GM18520 (cell line): ENCODE measurements around the gene SLC16A12.
A peak's percentile ranks its signal among the peaks of the same experiment; 100 is the strongest.
"Not testable (repeated sequence)": the region's sequence is repeated elsewhere in the genome, so short reads cannot be mapped to it uniquely, and the experiment has no call there.

ENCODE experiments used
- ATAC-seq: cut with Tn5 transposase; IDR thresholded peaks from one replicate; pipeline ENCODE4 v1.9.1; 2021; ENCODE audit not compliant: unreplicated experiment

Gene SLC16A12

DNA sequence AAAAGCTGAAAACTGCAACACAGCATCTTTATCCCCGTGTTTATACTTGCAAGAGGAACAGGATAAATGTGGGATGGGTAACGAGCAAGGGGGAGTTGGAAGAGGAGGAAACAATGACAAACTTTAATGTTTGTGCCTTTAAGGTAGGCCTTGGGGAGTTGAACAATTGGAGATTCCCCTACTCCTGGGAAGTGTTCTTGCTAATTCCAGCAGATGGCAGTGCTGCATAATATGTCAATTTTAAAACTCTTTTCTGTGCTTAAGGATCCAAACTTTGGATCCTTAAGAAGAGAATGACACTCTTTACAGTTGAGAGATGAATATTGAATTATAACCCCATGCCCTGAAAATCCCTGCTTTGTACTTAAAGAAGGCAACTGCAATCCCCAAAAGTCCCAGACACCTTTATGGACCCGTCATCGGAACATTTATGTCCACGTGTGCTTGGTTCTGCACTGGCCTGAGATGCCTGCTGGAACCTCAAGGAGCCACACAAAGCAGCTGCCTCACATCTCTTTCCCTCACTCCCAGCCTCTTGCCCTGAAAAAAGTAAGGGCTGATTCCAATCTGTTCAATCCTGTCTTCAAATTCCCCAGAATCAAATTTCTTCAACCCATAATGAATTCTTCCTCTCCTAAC lies 109.0 kb downstream of the SLC16A12 start:
- no peak for ATAC-seq

DNA sequence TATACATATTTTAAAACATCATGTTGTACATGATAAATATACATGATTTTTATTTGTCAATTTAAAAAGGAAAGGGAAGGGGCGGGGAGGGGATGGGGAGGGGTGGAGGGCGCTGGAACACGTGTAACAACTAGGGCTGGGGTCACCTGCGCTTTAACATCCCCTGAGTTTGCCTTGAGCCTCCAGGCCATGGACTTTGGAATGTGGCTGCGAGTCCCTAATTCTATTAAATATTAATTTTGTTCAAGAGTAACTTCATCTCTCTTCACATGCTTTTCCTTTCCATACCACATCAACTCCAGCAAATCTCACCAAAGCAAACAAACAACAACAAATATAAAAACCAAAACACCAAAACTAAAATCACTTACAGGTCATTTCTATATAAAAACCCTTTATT lies 110.4 kb downstream of the SLC16A12 start:
- no peak for ATAC-seq

DNA sequence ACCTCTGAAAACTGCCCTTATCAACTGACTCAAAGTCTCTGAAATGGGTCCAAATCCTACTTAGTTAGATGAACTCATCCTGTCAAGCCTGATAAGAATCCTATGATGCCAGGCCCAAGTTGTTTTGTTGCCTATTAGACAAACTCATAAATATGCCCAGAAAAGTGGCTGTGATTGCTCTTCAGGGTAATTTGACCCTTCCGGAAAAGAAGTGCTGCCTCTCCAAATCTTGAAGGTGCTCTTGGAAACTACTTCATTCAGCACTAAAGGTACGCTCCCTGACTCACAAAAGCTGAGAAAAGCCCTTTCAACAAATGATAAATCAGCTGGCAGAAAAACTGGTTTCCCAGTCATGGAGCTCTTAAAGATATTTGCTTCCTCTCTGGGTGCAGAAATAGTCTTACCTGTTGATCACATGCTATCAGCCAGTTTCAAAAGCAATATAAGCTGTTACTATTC lies 114.3 kb downstream of the SLC16A12 start:
- no peak for ATAC-seq

DNA sequence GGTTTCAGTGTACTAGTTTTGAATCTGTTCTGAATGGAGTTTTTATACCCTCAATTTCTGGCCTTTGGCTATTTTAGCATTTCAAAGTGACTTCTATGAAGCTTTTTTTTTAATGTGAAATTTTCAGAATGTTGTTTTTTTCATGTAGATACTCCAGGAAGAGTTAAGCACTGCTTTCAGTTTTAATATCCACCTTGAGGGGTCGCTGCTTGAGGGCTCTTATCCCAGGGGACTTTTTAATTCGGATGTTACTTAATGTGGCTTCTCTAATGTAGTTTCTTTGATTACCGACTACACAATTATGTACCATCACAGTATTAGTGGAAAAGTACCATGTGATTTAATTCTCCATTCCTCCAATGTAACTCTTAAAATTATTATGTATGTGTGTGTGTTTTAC lies 115.8 kb downstream of the SLC16A12 start:
- no peak for ATAC-seq

DNA sequence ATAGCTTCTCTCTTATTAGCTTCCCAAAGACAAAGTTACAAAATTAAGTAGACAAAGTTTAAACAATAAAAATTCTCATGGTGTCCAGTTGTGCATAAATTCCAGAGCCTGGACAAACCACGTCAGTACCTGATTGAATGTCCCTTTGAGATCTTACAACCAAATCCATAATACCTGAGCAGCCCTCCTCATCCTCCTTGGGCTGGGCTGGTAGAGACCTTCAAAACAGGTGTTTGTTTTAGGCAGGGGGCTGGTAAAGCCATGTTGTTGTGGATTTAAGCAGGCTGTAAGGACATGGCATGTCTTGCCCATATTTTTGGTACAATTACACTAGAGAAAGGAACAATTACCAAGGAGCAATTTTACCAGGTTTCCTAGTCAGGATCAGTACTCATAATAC lies 118.9 kb downstream of the SLC16A12 start:
- no peak for ATAC-seq

DNA sequence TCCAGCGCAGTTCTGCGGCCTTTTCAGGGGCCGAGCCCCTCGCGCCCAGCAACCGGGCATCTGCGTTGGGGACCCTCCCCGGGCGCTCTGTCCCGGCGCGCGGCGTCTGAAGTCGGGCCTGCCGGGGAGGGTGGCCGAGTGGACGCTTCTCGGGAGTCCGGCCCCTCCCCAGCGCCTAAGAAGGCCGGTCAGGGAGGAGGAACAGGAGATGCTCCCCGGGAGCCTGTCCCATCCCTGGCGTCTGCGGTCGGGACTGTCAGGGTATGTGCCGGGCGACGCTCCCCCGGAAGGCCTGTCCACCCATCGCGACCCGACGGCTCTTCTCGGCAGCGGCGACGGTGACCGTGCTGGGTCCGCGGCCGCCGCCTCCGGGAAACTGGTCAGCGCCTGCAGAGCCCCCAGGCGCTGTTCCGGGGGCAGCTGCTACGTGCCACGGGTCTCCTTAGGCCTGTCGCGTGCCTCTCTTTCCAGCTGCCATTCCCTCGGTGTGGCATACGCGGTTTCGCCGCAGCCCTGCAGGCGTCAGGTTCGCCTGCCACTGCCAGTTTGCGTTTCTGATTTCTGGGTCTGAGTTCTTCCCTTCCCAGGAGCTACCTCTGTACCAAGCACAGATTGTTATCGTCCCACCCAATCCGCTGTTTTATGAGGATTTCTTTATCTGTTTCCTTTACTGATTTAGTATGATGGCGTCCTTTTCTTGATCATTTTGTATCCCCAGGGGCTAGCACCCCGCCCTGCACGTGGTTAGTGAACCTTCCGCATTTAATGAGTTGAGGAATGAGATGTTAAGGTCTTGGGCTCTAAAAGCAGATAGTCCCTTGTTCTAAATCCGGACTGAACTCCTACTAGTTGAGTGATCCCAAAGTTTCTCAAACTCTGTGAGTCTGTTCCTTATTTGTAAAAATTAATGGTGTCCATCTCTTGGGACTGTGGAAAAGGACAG lies 120.2 kb downstream of the SLC16A12 start:
- ATAC-seq, result peak; percentile 17

DNA sequence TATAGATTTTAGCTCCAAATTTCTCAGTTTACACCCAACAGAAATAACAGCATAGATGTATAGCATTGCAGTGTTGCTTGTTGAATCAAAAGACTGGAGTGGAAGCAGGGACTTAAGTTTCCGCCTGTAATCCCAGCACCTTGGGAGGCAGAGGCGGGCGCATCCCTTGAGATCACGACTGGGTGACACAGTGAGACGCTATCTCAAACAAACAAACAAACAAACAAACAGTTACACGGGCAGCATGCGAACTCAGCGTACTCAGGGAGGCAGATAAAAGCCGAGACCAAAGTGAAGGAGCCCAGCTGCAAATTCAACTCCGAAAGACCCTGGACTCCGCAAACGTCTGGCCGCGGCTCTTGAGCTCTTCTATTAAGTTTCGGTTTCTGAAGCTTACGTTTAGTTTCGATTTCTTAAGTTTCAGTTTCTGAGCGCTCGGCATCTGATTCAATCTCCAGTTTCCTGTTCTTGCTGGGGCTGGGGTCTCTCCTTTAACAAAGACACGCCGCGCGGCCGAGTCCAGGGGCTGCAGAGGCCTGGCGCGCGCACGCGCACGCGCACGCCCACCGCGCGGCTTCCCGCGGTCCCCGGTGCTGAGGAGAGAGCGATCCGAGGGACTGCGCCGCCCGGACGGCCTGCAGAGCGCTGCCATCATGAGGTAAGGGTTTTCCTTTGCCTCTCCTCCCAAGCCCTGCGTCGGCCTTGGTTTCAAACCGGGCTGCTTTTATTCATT lies 121.1 kb downstream of the SLC16A12 start, which contains the start of gene IFIT5:
Gene IFIT5 (plus strand): TSS at position 423 of the 733 bp plus-strand sequence. CDS start 231 bp downstream, at position 654.
- ATAC-seq, result peak; percentile 55

DNA sequence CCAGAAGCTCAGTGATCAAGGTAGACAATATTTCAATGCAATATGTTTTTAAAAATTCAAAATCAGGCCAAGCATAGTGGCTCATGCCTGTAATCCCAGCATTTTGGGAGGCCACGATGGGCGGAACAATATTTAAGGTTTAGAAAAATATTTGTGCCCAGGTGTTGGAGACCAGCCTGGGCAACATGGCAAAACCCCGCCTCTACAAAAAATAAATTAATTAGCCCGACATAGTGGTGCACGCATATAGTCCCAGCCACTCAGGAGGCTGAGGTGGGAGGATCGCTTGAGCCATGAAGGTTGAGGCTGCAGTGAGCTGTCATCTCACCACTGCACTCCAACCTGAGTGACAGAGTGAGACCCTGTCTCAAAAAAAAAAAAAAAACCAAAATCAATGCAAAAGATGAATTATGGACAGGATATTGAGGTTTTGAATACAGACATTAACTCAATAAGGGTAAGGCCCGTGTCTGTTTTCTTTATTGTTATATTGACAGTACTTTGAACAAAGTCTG lies 121.9 kb downstream of the SLC16A12 start:
- ATAC-seq, result no peak

DNA sequence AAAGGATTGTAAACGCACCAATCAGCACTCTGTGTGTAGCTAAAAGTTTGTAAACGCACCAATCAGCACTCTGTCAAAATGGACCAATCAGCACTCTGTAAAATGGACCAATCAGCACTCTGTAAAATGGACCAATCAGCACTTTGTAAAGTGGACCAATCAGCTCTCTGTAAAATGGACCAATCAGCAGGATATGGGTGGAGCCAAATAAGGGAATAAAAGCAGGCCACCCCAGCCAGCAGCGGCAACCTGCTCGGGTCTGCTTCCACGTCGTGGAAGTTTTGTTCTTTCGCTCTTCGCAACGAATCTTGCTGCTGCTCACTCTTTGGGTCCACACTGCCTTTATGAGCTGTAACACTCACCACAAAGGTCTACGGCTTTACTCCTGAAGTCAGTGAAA lies 123.1 kb downstream of the SLC16A12 start:
- not testable (repeated sequence) for ATAC-seq

DNA sequence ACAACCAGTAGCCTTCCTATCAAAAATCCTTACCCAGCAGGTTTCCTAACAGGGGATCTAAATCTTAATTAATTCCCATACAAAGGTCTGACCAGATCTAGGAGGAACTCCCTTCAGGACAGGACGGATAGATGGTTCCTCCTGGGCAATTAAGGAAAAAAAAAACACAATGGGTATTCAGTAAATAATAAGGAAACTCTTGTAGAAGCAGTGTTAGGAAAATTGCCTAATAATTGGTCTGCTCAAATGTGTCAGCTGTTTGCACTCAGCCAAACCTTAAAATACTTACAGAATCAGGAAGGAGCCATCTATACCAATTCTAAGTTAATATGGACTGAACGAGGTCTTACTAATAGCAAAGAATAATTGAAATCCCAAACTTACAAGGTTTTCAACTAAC lies 124.3 kb downstream of the SLC16A12 start:
- not testable (repeated sequence) for ATAC-seq

DNA sequence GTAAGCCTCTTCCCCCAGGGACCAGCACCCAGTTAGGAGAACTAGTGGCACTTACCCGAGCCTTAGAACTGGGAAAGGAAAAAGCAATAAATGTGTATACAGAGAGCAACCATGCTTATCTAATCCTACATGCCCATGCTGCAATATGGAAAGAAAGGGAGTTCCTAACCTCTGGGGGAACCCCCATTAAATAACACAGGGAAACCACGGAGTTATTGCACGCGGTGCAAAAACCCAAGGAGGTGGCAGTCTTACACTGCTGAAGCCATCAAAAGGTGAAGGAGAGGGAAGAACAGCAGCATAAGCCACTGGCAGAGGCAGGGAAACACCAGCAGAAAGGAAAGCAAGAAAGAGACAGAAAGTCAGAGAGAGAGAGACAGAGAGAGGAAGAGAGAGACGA lies 124.8 kb downstream of the SLC16A12 start:
- not testable (repeated sequence) for ATAC-seq

DNA sequence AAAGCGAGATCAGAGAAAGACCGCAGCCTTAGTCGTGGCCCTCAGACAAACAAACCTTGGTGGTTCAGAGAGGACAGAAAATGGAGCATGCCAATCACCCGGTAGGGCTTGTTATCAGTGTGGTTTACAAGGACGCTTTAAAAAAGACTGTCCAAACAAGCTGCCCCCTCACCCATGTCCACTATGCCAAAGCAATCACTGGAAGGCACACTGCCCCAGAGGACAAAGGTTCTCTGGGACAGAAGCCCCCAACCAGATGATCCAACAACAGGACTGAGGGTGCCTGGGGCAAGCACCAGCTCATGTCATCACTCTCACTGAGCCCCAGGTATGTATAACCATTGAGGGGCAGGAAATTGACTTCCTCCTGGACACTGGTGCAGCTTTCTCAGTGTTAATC lies 126.1 kb downstream of the SLC16A12 start:
- ATAC-seq, result not testable (repeated sequence)

DNA sequence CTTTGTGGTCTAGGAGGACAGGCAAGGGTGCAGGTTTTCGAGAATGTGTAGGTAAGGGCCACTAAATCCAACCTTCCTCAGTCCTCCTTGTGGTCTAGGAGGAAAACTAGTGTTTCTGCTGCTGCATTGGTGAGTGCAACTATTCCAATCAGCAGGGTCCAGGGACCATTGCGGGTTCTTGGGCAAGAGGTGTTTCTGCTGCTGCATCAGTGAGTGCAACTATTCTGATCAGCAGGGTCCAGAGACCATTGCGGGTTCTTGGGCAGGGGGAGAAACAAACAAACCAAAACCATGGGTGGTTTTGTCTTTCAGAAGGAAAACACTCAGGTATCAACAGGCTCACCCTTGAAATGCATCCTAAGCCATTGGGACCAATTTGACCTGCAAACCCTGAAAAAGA lies 127.6 kb downstream of the SLC16A12 start:
- ATAC-seq, result not testable (repeated sequence)

DNA sequence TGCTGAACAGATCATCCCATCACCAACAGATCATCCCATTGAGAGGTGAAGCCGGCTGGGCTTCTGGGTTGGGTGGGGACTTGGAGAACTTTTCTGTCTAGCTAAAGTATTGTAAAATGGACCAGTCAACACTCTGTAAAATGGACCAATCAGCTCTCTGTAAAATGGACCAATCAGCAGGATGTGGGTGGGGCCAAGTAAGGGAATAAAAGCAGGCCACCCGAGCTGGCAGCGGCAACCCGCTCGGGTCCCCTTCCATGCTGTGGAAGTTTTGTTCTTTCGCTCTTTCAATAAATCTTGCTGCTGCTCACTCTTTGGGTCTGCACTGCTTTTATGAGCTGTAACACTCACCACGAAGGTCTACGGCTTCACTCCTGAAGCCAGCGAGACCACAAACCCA lies 129.2 kb downstream of the SLC16A12 start:
- not testable (repeated sequence) for ATAC-seq

DNA sequence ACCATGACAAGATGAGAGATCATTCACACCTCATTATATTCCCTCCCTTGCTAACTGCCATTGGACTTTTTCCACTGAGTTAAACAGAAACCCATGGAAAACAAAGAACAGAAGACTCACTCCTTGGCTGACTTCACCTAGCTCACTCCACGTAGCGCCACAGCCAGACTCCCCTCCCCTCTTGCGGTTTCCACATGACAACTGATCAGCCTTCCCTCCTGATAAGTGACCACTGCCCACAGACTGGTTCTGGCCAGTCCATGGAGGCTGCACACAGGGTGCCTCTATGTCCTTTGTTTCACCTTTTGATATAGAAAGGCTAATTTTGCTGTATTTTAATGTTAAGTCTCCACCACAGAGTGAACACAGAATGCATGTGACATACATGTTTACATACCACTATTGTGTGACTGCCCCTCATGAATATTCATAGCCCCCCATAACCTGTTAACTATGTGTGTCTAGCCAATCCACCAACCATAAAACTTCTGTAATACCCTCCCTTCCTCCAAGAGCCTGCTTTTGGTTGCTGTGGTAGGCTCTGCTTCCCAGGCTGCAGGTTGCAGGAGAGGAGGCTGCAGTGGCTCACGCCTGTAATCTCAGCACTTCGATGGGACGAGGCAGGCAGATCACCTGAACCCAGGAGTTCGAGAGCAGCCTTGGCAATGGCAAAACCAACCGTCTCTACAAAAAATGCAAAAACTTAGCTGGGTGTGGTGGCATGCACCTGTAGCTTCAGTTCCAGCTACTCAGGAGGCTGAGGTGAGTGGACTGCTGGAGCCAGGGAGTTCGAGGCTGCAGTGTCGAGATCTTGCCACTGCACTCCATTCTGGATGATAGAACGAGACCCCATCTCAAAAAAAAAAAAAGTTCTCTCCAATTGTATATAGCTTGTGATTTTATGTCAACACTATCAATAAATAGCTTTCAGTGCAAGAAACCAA lies 131.0 kb downstream of the SLC16A12 start:
- ATAC-seq, result no peak

DNA sequence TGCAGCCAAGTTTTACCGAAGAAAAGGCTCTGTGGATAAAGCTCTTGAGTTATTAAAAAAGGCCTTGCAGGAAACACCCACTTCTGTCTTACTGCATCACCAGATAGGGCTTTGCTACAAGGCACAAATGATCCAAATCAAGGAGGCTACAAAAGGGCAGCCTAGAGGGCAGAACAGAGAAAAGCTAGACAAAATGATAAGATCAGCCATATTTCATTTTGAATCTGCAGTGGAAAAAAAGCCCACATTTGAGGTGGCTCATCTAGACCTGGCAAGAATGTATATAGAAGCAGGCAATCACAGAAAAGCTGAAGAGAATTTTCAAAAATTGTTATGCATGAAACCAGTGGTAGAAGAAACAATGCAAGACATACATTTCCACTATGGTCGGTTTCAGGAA lies 132.4 kb downstream of the SLC16A12 start:
- ATAC-seq, result no peak

DNA sequence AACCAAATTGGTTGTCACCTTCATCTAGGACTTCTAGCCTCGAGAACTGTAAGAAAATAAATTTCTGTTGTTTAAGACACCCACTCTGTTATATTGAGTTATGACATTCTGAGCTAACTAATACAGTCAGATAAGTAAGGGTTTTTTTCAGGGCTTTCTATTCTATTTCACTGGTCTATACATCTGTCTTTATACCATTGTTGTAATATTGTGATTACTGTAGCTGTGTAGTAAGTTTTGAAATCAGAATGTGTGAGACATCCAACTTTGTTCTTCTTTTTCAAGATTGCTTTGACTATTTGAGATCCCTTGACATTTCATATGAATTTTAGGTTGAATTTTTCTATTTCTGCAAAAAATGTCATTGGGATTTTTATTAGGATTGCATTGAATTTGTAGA lies 135.4 kb downstream of the SLC16A12 start:
- ATAC-seq, result no peak

DNA sequence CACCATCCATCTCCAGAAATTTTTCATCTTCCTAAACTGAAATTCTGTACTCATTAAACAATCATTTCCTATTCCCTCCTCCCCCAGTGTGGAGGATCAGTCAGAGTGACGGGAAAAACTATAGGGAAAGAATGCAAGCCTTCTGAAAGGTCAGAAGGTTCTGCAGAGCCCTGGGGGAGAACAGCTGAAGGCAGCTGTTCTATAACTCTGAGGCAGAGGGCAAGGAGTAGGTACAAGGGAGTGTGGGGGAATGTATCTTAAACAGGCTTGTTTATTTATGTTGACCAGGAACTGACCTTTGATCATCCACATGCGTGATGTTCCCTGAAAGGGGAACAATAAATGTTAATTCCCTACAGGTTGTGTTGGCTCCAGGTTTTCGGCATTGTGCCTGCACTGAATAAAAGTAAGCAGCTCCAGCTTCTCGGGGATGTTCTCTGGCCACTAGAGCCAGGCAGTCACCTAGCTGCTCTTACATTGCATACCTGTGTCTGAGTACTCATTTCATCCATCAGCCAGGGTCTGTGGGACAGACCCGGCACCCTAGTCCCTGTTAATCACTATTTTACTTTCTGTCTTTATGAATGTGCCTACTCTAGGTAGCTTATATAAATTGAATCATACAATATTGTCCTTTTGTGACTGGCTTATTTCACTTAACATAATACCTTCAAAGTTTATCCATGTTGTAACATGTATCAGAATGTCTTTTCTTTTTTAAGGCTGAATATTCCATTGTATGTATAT lies 137.2 kb downstream of the SLC16A12 start:
- no peak for ATAC-seq

DNA sequence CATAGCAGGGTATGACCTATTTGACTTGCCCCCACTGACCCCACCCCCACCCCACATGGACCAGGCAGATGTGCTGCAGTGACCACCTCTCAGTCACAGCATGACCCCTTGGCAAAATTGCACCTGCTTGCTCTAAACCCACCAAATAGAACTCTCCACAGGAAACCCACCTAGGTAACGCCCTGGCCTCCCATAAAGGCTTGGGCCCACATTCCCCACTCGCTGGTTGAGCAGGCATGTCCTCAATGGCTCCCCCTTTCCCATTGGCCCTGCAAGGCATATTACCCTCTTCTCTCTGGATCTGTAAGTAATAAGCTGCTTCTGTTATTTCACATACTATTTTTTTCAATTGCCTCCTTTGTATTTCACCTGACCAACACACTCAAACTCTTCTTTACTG lies 140.3 kb downstream of the SLC16A12 start:
- no peak for ATAC-seq
